Fibroblast of mammary gland (primary cell): ENCODE data around the gene CELSR3.

ENCODE experiments used
- DNase-seq: peaks from one replicate; pipeline ENCODE4 v3.0.0-alpha.2; 2010; ENCODE audit warnings: low read depth
- H3K4me3 ChIP-seq: 2 replicates; pipeline ENCODE4 v1.5.1; 2011; ENCODE audit warnings: low read depth, mild to moderate bottlenecking, low read length, moderate library complexity; ENCODE audit not compliant: control insufficient read depth
- TF ChIP-seq, protein P1 (sequence below): conservative IDR thresholded peaks from 2 replicates; pipeline ENCODE4 v1.5.1; 2011; ENCODE audit warnings: low read depth, low read length, inconsistent platforms; ENCODE audit not compliant: control insufficient read depth, insufficient read depth

Gene CELSR3

DNA sequence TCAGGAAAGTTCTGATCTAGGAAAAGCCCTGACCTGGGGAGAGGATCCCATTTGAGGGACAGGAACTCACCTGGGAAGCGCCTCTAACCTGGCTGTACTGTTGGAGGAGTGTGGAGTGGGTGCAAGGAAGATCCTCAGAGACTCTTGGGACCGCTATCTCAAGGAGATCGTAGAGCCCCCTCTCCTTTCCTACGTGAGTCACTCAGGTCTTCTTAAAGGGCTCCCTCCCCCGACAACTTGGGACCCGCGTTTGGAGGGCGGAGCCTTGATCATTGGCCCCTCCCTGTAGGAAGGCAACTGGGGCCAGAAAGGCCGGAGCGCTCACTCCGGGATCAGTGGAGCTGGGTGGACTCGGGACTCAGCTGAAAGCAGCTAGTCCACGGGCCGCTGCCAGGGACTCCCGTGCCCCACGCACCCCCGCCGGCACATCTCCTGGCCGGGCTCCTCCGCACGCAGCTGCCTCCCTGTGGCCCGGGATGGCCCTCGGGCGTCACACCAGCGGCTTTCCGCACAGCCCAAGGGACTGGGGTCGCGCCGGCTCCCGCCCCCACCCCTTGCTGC, 27.9 kb downstream of the CELSR3 start:
- TF ChIP-seq, protein P1, sequence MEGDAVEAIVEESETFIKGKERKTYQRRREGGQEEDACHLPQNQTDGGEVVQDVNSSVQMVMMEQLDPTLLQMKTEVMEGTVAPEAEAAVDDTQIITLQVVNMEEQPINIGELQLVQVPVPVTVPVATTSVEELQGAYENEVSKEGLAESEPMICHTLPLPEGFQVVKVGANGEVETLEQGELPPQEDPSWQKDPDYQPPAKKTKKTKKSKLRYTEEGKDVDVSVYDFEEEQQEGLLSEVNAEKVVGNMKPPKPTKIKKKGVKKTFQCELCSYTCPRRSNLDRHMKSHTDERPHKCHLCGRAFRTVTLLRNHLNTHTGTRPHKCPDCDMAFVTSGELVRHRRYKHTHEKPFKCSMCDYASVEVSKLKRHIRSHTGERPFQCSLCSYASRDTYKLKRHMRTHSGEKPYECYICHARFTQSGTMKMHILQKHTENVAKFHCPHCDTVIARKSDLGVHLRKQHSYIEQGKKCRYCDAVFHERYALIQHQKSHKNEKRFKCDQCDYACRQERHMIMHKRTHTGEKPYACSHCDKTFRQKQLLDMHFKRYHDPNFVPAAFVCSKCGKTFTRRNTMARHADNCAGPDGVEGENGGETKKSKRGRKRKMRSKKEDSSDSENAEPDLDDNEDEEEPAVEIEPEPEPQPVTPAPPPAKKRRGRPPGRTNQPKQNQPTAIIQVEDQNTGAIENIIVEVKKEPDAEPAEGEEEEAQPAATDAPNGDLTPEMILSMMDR, result no peak
- peak overlapping the region; percentile 82 for H3K4me3 ChIP-seq
- DNase-seq, result peak; percentile 60

DNA sequence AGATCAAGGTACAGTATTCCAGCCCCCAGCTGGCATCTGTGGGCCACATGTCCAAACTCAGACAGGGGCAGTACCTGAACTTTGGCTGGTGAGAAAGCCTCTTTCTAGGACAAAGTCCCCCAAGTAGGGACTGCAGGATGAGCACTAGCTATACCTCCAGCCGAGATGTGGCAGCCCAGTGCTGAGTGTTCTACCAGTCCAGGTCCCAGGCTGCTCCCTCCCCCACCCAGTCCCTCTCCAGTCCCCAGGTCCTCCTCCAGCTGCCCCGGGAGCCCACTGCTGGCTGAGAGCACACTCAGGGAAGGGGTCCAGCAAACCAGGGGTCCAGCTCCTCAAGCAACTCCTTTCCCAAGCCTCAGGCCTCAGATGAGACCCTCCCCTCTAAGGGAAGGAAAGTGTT, 28.9 kb downstream of the CELSR3 start:
- TF ChIP-seq, protein P1, result no peak
- no peak overlapping the region for H3K4me3 ChIP-seq
- no peak for DNase-seq

- TF ChIP-seq, protein P1, result no peak
- no peak overlapping the region for H3K4me3 ChIP-seq
- no peak for DNase-seq
Measured at GRCh38 chr3:48633256-48633655, 29.4 kb downstream of the CELSR3 start.

DNA sequence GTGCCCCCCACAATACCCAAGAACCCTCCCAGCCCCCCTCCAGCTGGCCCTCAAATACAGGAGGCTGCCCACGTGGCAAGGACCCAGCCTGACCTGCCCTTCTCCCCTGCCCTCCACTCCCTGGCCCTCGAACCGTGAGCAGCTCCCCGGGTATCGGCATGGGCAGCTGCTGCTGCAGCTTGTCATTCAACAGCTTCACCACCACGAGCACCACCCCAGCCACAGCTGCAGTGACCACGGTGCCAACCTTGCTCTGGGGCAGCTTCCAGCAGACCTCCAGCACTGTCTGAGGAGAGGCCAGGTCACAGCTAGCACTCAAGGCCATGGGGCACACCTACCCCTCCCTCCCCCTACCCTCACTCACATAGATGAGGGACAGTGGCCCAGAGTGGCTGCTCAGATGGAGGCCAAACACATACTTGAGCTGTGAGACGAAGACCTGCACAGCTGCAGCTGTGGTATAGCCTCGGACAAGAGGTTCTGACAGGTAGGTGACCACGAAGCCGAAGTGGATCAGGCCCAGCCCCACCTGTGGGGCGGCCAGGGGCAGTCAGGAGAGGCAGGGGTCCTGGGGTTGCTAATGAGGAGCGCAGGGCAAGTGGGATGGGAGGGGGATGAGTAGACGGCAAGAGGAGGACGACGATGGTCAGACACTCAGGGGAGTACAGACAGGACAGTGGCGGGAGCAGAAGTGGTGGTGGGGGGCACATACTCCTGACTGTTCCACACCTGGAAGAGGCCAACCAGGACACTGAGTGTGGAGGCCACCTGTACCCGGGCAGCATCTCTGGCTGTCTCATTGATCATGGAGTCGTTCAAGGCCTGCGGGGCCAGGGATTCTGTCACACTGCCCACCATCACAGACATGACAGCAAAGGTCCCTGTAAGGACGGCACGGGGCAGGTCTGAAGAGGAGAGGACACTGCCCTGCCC, 30.9 kb downstream of the CELSR3 start:
- no peak overlapping the region for H3K4me3 ChIP-seq
- TF ChIP-seq, protein P1, result no peak
- no peak for DNase-seq

DNA sequence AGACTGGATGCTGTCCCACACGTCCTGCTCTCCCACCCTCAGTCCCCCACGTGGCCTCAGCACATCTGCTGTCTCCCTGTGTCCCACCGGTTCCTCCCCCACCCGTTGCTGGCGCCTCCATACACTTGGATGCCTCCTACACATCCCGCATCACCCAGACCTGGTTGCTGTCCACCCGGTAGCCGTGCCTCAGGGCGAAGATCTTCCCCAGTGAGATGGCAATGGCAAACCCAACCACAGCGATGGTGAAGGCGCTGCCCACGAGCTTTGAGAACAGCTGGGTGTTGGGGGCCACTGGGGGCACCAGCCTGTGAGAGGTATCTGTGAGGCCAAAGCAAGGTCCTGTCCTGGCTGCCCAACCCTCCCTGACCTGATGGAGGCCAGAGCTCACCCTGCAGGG, 31.9 kb downstream of the CELSR3 start:
- TF ChIP-seq, protein P1, result no peak
- DNase-seq, result no peak
- H3K4me3 ChIP-seq, result no peak overlapping the region

GRCh38 chr3:48630407-48630806, 32.3 kb downstream of the CELSR3 start:
- no peak for DNase-seq
- no peak overlapping the region for H3K4me3 ChIP-seq
- TF ChIP-seq, protein P1, result no peak
